Inflammatory macrophage (primary cell): ENCODE measurements around the gene AGER.
"Not testable (repeated sequence)": the region's sequence is repeated elsewhere in the genome, so short reads cannot be mapped to it uniquely, and the experiment has no call there.

Experiments used
- DNase-seq, 2 donors: peaks; one replicate each; pipeline ENCODE4 v3.0.0-alpha.2; 2020 to 2022

The AGER gene

GRCh38 chr6:32148289-32149091 is 35.6 kb downstream of the AGER start:
- peak; percentile 84 to 88 for DNase-seq

- DNase-seq: peak in 1 of 2 donors; percentile 7
Observed at GRCh38 chr6:32147401-32148132, 36.5 kb downstream of the AGER start.

GRCh38 chr6:32146687-32147086 is 37.4 kb downstream of the AGER start:
- no peak for DNase-seq

GRCh38 chr6:32146287-32146686 is 37.8 kb downstream of the AGER start:
- DNase-seq: no peak

GRCh38 chr6:32144238-32144637 is 39.8 kb downstream of the AGER start:
- not testable (repeated sequence) for DNase-seq

GRCh38 chr6:32140420-32141046 is 43.5 kb downstream of the AGER start:
- no peak for DNase-seq

- DNase-seq: no peak
Observed at GRCh38 chr6:32139590-32139989, 44.5 kb downstream of the AGER start.

- DNase-seq: no peak
Observed at GRCh38 chr6:32137454-32137853, 46.6 kb downstream of the AGER start.

GRCh38 chr6:32133786-32134185 is 50.3 kb downstream of the AGER start:
- no peak for DNase-seq

- no peak for DNase-seq
Observed at GRCh38 chr6:32132110-32132509, 51.9 kb downstream of the AGER start.

GRCh38 chr6:32131439-32131948 is 52.6 kb downstream of the AGER start:
- no peak for DNase-seq
